NCI-H446 (cell line): Measurements from ENCODE around the gene TYROBP.

Experiments
- DNase-seq, 2 experiments: peaks; one replicate each; lab custom pipeline; 2025; lab: John Stamatoyannopoulos, UW

Gene TYROBP

GRCh38 chr19:35870124-35870736, 37.9 kb downstream of the TYROBP start:
- peak in 1 of 2 experiments; percentile 83 for DNase-seq

GRCh38 chr19:35869327-35870123, 38.6 kb downstream of the TYROBP start:
- DNase-seq, result peak; percentile 89 to 92

- no peak for DNase-seq
These were observed 39.2 kb downstream of the TYROBP start for GRCh38 chr19:35868823-35869326.

- peak in 1 of 2 experiments; percentile 80 for DNase-seq
These were observed 39.8 kb downstream of the TYROBP start, which contains the start of gene APLP1 for GRCh38 chr19:35868172-35868822. Gene APLP1, plus strand, starts transcription at chr19:35868574. Its CDS starts 63 bp downstream, at chr19:35868637.

- DNase-seq, result no peak
These were observed 45.1 kb downstream of the TYROBP start for GRCh38 chr19:35863018-35863417.

GRCh38 chr19:35862528-35862927, 45.6 kb downstream of the TYROBP start:
- no peak for DNase-seq

- DNase-seq, result no peak
These were observed 46.4 kb downstream of the TYROBP start for GRCh38 chr19:35861640-35862160.

- DNase-seq, result no peak
These were observed 47.1 kb downstream of the TYROBP start for GRCh38 chr19:35860818-35861639.

- no peak for DNase-seq
These were observed 47.7 kb downstream of the TYROBP start for GRCh38 chr19:35860436-35860817.

- DNase-seq, result no peak
These were observed 48.7 kb downstream of the TYROBP start for GRCh38 chr19:35859414-35859813.

GRCh38 chr19:35858311-35858710, 49.8 kb downstream of the TYROBP start:
- DNase-seq, result no peak

- no peak for DNase-seq
These were observed 51.4 kb downstream of the TYROBP start, which contains the start of gene KIRREL2 for GRCh38 chr19:35856546-35857149. Gene KIRREL2, plus strand, starts transcription at chr19:35856911. Its CDS starts 209 bp downstream, at chr19:35857120.
